B cell (primary cell): Measurements from ENCODE around the gene RRN3.
"Not testable (repeated sequence)": the region's sequence is repeated elsewhere in the genome, so short reads cannot be mapped to it uniquely, and the experiment has no call there.

Experiments
- EZH2 ChIP-seq: IDR thresholded peaks from 2 replicates; pipeline ENCODE4 v1.6.1; 2012; ENCODE audit warnings: borderline replicate concordance, low read depth, mild to moderate bottlenecking, moderate library complexity, low read length; ENCODE audit not compliant: insufficient read depth, poor library complexity, severe bottlenecking
- TF ChIP-seq, protein P1 (sequence below): fragments of 200-600 bp; IDR thresholded peaks from one replicate; pipeline ENCODE4 v1.8.0; 2022; ENCODE audit warnings: antibody characterized with exemption, mild to moderate bottlenecking

DNA sequence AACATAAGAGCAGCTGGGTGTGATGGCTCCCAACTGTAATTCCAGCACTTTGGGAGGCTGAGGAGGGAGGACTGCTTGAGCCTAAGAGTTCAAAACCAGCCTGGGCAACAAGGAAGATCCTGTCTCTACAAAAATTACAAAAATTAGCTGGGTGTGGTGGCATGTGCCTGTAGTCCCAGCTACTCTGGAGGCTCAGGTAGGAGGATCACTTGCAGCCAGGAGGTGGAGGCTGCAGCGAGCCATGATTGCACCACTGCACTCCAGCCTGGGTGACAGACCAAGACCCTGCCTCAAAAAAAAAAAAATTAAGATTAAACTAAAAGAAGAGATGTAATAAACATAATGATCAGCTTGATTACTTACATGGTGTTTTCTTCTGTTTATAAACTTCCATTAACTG is 43.6 kb downstream of the RRN3 start:
- TF ChIP-seq, protein P1, sequence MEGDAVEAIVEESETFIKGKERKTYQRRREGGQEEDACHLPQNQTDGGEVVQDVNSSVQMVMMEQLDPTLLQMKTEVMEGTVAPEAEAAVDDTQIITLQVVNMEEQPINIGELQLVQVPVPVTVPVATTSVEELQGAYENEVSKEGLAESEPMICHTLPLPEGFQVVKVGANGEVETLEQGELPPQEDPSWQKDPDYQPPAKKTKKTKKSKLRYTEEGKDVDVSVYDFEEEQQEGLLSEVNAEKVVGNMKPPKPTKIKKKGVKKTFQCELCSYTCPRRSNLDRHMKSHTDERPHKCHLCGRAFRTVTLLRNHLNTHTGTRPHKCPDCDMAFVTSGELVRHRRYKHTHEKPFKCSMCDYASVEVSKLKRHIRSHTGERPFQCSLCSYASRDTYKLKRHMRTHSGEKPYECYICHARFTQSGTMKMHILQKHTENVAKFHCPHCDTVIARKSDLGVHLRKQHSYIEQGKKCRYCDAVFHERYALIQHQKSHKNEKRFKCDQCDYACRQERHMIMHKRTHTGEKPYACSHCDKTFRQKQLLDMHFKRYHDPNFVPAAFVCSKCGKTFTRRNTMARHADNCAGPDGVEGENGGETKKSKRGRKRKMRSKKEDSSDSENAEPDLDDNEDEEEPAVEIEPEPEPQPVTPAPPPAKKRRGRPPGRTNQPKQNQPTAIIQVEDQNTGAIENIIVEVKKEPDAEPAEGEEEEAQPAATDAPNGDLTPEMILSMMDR = not testable (repeated sequence)
- TF ChIP-seq EZH2 = not testable (repeated sequence)
